Subcutaneous abdominal adipose tissue (tissue), 5 donors: ENCODE data around the gene MMAA.
"Not testable (repeated sequence)": the region's sequence is repeated elsewhere in the genome, so short reads cannot be mapped to it uniquely, and the experiment has no call there.

Experiments used
- H3K27ac ChIP-seq: one replicate; pipeline ENCODE4 v1.7.0; 2013; ENCODE audit warnings: low read depth, mild to moderate bottlenecking, inconsistent platforms, low read length, moderate library complexity
- H3K27me3 ChIP-seq, 5 donors: one replicate each; pipeline ENCODE4 v1.7.0; 2013; ENCODE audit warnings: low read length in 5 of 5, inconsistent platforms in 1 of 5; ENCODE audit not compliant: control insufficient read depth in 5 of 5, insufficient read depth in 4 of 5
- H3K36me3 ChIP-seq, 5 donors: one replicate each; pipeline ENCODE4 v1.7.0; 2013; ENCODE audit warnings: low read length in 5 of 5; ENCODE audit not compliant: control insufficient read depth in 5 of 5, insufficient read depth in 5 of 5
- H3K4me1 ChIP-seq, 5 donors: one replicate each; pipeline ENCODE4 v1.7.0; 2013; ENCODE audit warnings: low read length in 5 of 5, mild to moderate bottlenecking in 3 of 5, moderate library complexity in 1 of 5; ENCODE audit not compliant: control insufficient read depth in 5 of 5, insufficient read depth in 5 of 5
- H3K4me3 ChIP-seq, 5 donors: one replicate each; pipeline ENCODE4 v1.7.0; 2013; ENCODE audit warnings: low read length in 5 of 5, low read depth in 1 of 5
- H3K9ac ChIP-seq, 5 donors: one replicate each; pipeline ENCODE4 v1.7.0; 2013; ENCODE audit warnings: low read length in 5 of 5, mild to moderate bottlenecking in 4 of 5, moderate library complexity in 3 of 5
- H3K9me3 ChIP-seq, 5 donors: one replicate each; pipeline ENCODE4 v1.7.0; 2013; ENCODE audit warnings: low read length in 5 of 5; ENCODE audit not compliant: control insufficient read depth in 5 of 5
- donor health status: healthy.
- donor health status: healthy.
- donor health status: healthy.
- donor health status: healthy.
- donor health status: healthy.

The MMAA gene

DNA sequence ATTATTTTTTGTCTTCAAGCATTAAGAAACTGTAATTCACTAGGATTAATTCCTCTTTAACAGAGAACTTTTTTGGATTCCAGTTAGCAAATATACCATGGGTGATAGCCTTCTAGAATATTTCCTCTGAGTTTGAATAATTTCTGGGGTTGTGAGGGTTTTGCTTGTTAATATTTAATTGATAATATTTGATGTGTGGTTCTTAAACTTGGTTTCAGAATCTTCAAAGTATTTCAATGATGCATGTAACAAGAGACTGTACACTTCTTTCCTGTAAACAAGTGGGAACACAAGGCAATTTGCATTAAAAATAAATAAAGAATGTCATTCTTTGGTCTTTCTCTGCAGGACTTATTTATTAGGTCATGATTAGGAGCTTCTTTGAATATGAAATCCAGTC, 51.2 kb downstream of the MMAA start:
- no peaks in the 10 kb centered on the region for H3K36me3 ChIP-seq
- peaks cover 0 to 11% (median 2%) of the 10 kb centered on the region in 5 donors for H3K4me1 ChIP-seq
- no peaks in the 10 kb centered on the region for H3K9me3 ChIP-seq
- no peak overlapping the region for H3K4me3 ChIP-seq
- no peak overlapping the region for H3K9ac ChIP-seq
- H3K27me3 ChIP-seq: no peaks in the 10 kb centered on the region
- H3K27ac ChIP-seq: no peak overlapping the region

DNA sequence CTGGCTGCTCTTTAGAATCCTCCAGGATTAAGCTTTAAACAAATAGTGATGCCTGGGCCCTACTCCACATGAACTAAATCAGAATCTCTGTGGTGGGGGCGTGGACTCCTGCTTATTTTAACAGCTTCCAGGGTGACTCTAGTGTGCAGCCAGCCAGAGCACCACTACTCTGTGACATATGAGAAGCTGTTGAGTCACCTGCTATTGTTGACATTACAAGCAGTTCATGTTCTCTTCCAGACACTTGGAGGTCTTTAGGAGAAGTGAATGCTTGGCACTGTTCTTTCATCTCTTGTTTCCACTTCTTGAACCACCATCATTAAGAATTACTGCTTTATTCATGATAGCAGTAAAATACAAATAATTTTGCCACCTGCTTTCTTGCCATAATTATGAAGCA, 60.3 kb downstream of the MMAA start:
- H3K9ac ChIP-seq: no peak overlapping the region
- H3K27me3 ChIP-seq: no peaks in the 10 kb centered on the region
- H3K27ac ChIP-seq: peak overlapping the region; percentile 49
- peaks cover 0 to 10% (median 2%) of the 10 kb centered on the region in 5 donors for H3K9me3 ChIP-seq
- H3K4me3 ChIP-seq: no peak overlapping the region
- H3K36me3 ChIP-seq: no peaks in the 10 kb centered on the region
- H3K4me1 ChIP-seq: peaks cover 0 to 21% (median 14%) of the 10 kb centered on the region in 5 donors

DNA sequence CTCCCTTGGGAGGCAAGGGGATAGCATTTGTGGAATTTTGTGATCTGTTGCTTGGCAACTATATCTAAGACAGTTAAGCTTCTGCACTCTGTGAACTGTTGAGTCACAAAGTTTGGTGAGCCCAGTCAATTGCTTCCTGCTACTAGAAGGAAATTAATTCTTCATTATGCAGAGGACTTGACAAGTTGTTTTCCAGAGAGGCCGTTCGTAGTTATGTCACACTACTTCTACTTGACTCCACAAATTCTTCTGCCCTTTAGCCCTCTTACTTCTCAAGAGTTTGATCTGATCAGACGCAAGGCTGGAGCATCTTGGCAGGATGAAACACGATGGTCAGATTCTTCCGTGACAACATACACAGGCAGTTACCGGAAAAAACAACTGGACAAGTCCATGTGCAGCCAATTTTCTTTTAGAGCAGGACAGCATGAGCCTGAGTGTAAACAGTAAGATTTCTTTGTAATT, 60.8 kb downstream of the MMAA start, which contains the start of gene C4orf51:
Gene C4orf51, plus strand, starts transcription at position 156 of the 465 bp plus-strand sequence. Its CDS starts 58 bp downstream, at position 214.
- Histone ChIP-seq H3K4me3 (peak within 1 kb of the TSS in 2 of 5 donors; percentile 4 to 20), H3K9me3 (peaks cover 0 to 10% (median 2%) of the 10 kb centered on the region in 5 donors), H3K9ac (peak within 1 kb of the TSS in 1 of 5 donors; percentile 35), H3K36me3 (no peaks in the 10 kb centered on the region), H3K27ac (peak within 1 kb of the TSS; percentile 49), H3K4me1 (peaks cover 0 to 21% (median 14%) of the 10 kb centered on the region in 5 donors), H3K27me3 (no peaks in the 10 kb centered on the region)

DNA sequence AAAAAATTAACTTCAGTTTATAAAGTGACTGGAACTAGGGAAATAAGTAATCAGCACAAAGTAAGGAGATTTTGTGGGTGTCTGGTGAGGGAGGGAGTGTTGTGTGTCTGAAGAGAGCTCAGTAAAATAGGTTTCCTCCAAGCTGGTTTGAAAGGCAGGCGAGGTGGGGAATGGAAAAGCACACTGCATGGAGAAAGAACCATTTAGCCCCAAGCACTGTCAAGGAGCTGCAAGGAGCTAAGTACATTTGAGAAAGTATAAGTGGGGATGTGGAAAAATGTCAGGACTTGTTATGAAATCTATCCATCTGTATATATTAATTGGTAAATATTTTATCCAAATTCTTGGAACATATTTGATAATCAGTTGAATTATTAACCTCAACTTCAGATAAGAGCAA, 61.7 kb downstream of the MMAA start:
- Histone ChIP-seq H3K27me3 (no peaks in the 10 kb centered on the region), H3K9ac (peak overlapping the region in 1 of 5 donors; percentile 35), H3K9me3 (peaks cover 0 to 10% (median 2%) of the 10 kb centered on the region in 5 donors), H3K4me1 (peaks cover 0 to 18% (median 14%) of the 10 kb centered on the region in 5 donors), H3K4me3 (no peak overlapping the region), H3K36me3 (no peaks in the 10 kb centered on the region), H3K27ac (peak overlapping the region; percentile 49)

DNA sequence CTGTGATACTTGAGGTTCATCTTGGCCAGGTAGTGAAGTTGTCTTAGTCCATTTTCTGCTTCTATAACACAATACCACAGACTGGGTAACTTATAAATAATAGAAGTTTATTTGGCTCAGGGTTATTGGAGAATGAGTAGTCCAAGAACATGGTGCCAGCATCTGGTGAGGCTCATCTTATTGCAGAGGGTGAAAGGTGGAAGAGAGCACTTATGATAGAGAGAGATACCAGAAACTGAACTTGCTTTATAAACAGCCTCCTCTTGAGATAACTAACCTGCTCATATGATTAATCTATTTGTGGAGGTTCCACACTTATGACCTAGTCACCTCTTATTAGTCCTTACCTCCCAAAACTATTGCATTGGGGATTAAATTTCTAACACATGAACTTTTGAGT, 62.3 kb downstream of the MMAA start:
- no peaks in the 10 kb centered on the region for H3K27me3 ChIP-seq
- no peak overlapping the region for H3K4me3 ChIP-seq
- no peak overlapping the region for H3K9ac ChIP-seq
- no peak overlapping the region for H3K27ac ChIP-seq
- peaks cover 0 to 10% (median 2%) of the 10 kb centered on the region in 5 donors for H3K9me3 ChIP-seq
- H3K36me3 ChIP-seq: no peaks in the 10 kb centered on the region
- H3K4me1 ChIP-seq: peaks cover 0 to 18% (median 14%) of the 10 kb centered on the region in 5 donors

DNA sequence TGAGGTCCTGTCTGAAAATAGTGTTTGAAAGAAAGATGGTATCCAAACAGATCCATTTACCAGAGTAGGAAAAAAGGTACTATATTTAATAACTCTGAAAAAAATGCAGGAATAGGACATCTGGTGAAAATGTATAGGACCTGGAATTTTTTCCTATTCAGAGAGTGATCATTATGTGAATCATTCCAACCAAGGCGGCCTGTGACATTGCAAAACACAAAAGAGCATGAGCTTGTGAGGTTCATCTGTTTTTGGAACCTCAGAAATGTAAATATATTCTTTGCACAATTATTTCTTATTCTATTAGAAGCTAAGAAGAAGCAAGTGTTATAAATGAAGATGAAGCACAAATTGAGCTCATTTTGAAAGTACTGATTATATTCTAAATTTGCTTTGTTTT, 62.8 kb downstream of the MMAA start:
- Histone ChIP-seq H3K36me3 (no peaks in the 10 kb centered on the region), H3K27ac (no peak overlapping the region), H3K4me1 (peaks cover 0 to 18% (median 14%) of the 10 kb centered on the region in 5 donors), H3K27me3 (no peaks in the 10 kb centered on the region), H3K4me3 (no peak overlapping the region), H3K9me3 (peaks cover 0 to 9% (median 2%) of the 10 kb centered on the region in 5 donors), H3K9ac (no peak overlapping the region)

DNA sequence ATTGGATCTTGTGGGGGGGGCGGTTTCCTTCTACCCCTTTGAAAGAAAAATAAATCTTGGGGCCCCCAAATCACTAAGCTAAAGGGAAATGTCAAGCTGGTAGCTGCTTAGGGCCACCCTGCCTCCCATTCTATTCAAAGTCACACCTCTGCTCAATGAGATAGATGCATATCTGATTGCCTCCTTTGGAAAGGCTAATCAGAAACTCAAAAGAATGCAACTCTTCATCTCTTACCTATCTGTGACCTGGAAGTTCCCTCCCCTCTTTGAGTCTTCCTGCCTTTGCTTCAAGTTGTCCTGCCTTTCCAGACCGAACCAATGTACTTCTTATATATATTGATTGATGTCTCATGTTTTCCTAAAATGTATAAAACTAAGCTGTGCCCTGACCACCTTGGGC, 67.8 kb downstream of the MMAA start:
- no peaks in the 10 kb centered on the region for H3K4me1 ChIP-seq
- no peak overlapping the region for H3K4me3 ChIP-seq
- no peak overlapping the region for H3K9ac ChIP-seq
- H3K27ac ChIP-seq: no peak overlapping the region
- H3K9me3 ChIP-seq: no peaks in the 10 kb centered on the region
- no peaks in the 10 kb centered on the region for H3K36me3 ChIP-seq
- no peaks in the 10 kb centered on the region for H3K27me3 ChIP-seq

DNA sequence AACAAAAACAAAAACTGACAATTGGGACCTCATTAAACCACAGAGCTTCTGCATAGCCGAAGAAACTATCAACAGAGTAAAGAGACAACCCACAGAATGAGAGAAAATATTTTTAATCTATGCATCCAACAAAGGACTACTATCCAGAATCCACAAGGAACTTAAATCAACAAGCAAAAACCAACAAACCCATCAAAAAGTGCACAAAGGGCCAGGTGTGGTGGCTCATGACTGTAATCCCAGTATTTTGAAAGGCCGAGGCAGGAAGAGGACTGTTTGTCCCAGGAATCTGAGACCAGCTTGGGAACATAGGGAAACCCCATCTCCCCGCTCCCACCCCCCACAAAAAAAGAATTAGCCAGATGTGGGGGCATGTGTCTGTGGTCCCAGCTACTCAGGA, 71.4 kb downstream of the MMAA start:
- Histone ChIP-seq H3K9ac (no peak overlapping the region), H3K27ac (no peak overlapping the region), H3K27me3 (no peaks in the 10 kb centered on the region), H3K4me1 (no peaks in the 10 kb centered on the region), H3K4me3 (no peak overlapping the region), H3K36me3 (no peaks in the 10 kb centered on the region), H3K9me3 (no peaks in the 10 kb centered on the region)

DNA sequence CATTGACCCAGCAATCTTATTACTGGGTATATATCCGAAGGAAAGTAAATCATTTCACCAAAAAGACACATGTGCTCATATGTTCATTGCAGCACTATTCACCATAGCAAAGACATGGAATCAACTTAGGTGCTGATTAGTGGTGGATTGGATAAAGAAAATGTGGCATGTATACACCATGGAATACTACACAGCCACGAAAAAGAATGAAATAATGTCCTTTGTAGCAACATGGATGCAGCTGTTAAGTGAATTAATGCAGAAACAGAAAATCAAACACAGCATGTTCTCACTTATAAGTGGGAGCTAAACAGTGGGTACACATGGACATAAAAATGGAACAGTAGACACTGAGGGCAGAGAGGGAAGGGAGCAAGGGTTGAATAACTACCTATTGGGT, 72.2 kb downstream of the MMAA start:
- not testable (repeated sequence) for H3K9me3 ChIP-seq, H3K4me1 ChIP-seq, H3K4me3 ChIP-seq, H3K9ac ChIP-seq, H3K36me3 ChIP-seq, H3K27me3 ChIP-seq, H3K27ac ChIP-seq

DNA sequence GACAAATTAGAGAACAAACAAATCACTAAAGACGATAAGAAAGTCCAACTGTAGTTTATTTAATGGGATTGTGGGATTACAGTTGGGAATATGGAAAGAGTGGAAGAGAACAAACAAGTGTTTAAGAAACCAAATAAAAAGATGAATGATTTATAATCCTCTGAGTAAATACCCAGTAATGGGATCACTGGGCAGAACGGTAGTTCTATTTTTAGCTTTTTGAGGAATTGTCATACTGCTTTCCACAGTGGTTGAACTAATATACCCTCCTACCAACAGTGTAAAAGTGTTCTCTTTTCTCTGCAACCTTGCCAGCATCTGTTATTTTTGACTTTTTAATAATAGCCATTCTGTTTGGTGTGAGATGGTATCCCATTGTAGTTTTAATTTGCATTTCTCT, 75.7 kb downstream of the MMAA start:
- Histone ChIP-seq H3K27ac (no peak overlapping the region), H3K27me3 (no peaks in the 10 kb centered on the region), H3K4me1 (no peaks in the 10 kb centered on the region), H3K36me3 (no peaks in the 10 kb centered on the region), H3K4me3 (no peak overlapping the region), H3K9me3 (no peaks in the 10 kb centered on the region), H3K9ac (no peak overlapping the region)
